GM21529 (cell line): ENCODE results near the gene VSTM2B.

Experiments
- ATAC-seq: cut with Tn5 transposase; IDR thresholded peaks from one replicate; pipeline ENCODE4 v1.9.1; 2021; ENCODE audit not compliant: unreplicated experiment

The VSTM2B gene

GRCh38 chr19:29515233-29515619 lies 10.6 kb upstream of the VSTM2B start:
- ATAC-seq = no peak

- ATAC-seq = no peak
These were observed 10.0 kb upstream of the VSTM2B start for GRCh38 chr19:29515706-29516357.

GRCh38 chr19:29516358-29516725 lies 9.5 kb upstream of the VSTM2B start:
- no peak for ATAC-seq

GRCh38 chr19:29516821-29517395 lies 8.9 kb upstream of the VSTM2B start:
- no peak for ATAC-seq

GRCh38 chr19:29517412-29517811 lies 8.4 kb upstream of the VSTM2B start:
- no peak for ATAC-seq

GRCh38 chr19:29517946-29518345 lies 7.8 kb upstream of the VSTM2B start:
- no peak for ATAC-seq

- ATAC-seq = no peak
These were observed 6.6 kb upstream of the VSTM2B start for GRCh38 chr19:29519146-29519545.

GRCh38 chr19:29519931-29520330 lies 5.9 kb upstream of the VSTM2B start:
- ATAC-seq = no peak

- no peak for ATAC-seq
These were observed 5.4 kb upstream of the VSTM2B start for GRCh38 chr19:29520390-29520789.

GRCh38 chr19:29521291-29522075 lies 4.3 kb upstream of the VSTM2B start:
- ATAC-seq = no peak

- ATAC-seq = no peak
These were observed 2.2 kb upstream of the VSTM2B start for GRCh38 chr19:29523568-29523967.

- ATAC-seq = no peak
These were observed 1.4 kb upstream of the VSTM2B start for GRCh38 chr19:29524201-29524911.

GRCh38 chr19:29524912-29525831 lies 622 bp upstream of the VSTM2B start:
- ATAC-seq = no peak

GRCh38 chr19:29526730-29527499 lies 1.1 kb downstream of the VSTM2B start:
- no peak for ATAC-seq

- no peak for ATAC-seq
These were observed 1.9 kb downstream of the VSTM2B start for GRCh38 chr19:29527500-29528328.

- ATAC-seq = no peak
These were observed 2.7 kb downstream of the VSTM2B start for GRCh38 chr19:29528350-29528945.

GRCh38 chr19:29528946-29529645 lies 3.3 kb downstream of the VSTM2B start:
- ATAC-seq = no peak
